Central memory CD8-positive, alpha-beta T cell (primary cell): Measurements from ENCODE around the gene IQSEC1.

Source experiments
- ATAC-seq: fragments of 150-1000 bp; cut with Tn5 transposase; replicated peaks from 2 replicates; pipeline ENCODE4 v1.10.0; 2022; ENCODE audit warnings: mild to moderate bottlenecking, moderate FRiP score, moderate number of reproducible peaks; ENCODE audit not compliant: poor library complexity, severe bottlenecking; ENCODE audit errors: extremely low read depth
- DNase-seq, 2 donors: peaks; one replicate each; pipeline ENCODE4 v3.0.0; 2021; ENCODE audit warnings: low spot score in 2 of 2
- H3K27ac Mint-ChIP-seq: one replicate; pipeline ENCODE4 v1.8.0; 2022; ENCODE audit warnings: low read depth, mild to moderate bottlenecking, moderate library complexity, mixed read lengths
- H3K27me3 Mint-ChIP-seq: one replicate; pipeline ENCODE4 v1.8.0; 2022; ENCODE audit warnings: mixed read lengths
- H3K36me3 Mint-ChIP-seq: one replicate; pipeline ENCODE4 v1.8.0; 2022; ENCODE audit warnings: mild to moderate bottlenecking, moderate library complexity, mixed read lengths; ENCODE audit not compliant: insufficient read depth
- H3K4me1 Mint-ChIP-seq: one replicate; pipeline ENCODE4 v1.8.0; 2022; ENCODE audit warnings: mixed read lengths
- H3K4me3 Mint-ChIP-seq: one replicate; pipeline ENCODE4 v1.8.0; 2022; ENCODE audit warnings: mild to moderate bottlenecking, moderate library complexity, mixed read lengths
- H3K9me3 Mint-ChIP-seq: one replicate; pipeline ENCODE4 v1.8.0; 2022; ENCODE audit warnings: mixed read lengths

The IQSEC1 gene

DNA sequence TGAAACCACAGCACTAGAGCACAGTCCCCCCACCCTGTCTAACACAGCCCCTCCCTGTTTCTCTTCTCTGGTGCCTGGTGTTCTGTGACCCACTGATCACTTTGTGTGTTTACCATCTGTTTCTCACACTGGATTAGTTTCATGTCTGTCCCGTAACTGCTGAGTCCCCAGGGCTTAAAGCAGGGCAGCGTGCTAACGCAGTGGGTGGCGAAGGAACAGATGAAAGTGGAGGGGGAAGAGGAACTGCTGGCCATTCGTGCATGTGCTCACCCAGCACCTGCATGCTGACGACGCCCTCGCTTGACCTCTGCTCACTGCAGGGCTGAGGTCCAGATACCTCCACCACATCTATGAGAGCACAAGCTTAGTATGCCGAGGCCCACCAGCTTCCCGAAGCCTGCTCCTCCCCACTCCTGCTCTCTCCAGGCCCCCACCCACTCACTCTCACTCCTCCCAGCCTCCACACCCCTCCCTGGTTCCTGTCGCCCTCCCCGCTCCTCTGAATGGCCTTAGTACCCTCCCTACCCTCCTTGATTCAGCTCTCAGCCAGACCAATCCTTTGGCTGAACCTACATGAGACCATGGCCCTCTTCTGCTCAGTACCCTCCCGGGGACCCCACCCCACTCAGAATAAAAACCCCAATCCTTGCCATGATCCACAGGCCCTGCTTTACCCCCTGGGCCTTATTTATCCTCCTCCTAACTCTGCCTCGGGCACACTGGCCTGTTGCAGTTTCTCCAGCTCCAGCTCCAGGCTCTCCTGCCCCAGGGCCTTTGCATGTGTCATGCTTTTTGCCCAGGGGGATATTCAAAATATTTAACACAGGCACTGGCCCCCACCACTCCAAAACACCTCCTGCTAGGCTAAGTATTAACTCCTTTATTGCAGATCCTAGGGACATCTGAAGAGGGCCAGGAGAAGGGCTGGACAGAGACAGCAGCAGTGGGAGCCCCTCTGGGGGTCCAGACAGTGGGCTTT, 15.1 kb upstream of the IQSEC1 start:
- H3K27ac Mint-ChIP-seq: no peak overlapping the region
- peaks cover 15% of the 10 kb centered on the region for H3K4me1 Mint-ChIP-seq
- H3K36me3 Mint-ChIP-seq: no peaks in the 10 kb centered on the region
- no peaks in the 10 kb centered on the region for H3K9me3 Mint-ChIP-seq
- H3K27me3 Mint-ChIP-seq: no peaks in the 10 kb centered on the region
- no peak for ATAC-seq
- no peak overlapping the region for H3K4me3 Mint-ChIP-seq
- DNase-seq: no peak

DNA sequence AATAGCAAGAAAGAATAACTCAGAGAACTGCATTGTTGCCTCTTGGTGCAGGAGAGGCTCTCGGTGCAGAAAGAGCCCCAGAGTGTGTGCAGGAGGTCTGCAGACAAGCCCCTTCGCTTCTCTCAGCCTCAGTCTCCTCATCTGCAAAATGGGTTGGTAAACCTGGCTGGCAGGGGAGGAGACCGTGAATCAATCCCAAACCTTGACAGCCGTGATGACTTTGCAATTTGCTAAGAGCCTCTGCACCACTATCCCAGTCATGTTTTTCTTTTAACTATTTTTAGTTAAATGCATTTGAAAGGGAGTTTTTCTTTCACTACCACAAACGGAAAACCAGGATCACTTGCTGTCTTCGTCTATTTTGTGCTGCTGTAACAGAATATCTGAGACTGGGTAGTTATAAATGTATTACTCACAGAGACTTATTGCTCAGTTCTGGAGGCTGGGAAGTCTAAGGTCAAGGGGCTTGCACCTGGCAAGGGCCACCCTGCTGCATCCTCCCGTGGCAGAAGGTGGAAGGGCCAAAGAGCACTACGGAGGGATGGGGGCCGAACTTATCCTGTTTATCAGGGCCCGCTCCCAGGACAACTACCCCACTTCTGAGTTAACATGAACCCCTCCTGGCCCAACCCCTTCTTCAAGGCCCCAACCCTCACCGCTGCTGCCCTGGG, 14.2 kb upstream of the IQSEC1 start:
- peaks cover 13% of the 10 kb centered on the region for H3K4me1 Mint-ChIP-seq
- H3K9me3 Mint-ChIP-seq: no peaks in the 10 kb centered on the region
- DNase-seq (no peak), ATAC-seq (no peak)
- H3K36me3 Mint-ChIP-seq: no peaks in the 10 kb centered on the region
- H3K4me3 Mint-ChIP-seq: no peak overlapping the region
- no peak overlapping the region for H3K27ac Mint-ChIP-seq
- no peaks in the 10 kb centered on the region for H3K27me3 Mint-ChIP-seq

DNA sequence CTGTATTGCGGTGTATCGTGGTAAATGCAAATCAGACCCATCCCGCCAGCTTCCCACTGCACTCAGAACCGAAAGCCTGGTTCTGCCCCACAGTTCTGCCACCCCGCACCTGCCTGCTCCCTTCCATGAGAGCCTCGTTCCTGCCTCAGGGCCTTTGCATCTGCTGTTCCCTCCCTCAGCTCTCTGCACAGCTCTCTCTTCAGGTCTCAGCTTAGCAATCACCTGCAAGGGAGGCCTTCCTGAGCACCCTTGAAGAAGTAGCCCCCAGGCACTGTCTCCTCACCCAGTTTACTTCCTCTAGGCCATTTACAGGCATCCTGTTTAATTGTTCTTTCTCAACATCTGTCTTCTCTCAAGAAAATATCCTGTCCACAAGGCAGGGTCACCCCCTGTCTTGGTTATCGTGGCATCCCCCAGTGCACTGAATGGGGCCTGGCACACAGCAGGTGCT, 13.3 kb upstream of the IQSEC1 start:
- H3K9me3 Mint-ChIP-seq: no peaks in the 10 kb centered on the region
- H3K4me1 Mint-ChIP-seq: peaks cover 8% of the 10 kb centered on the region
- no peak for DNase-seq
- H3K4me3 Mint-ChIP-seq: no peak overlapping the region
- no peaks in the 10 kb centered on the region for H3K27me3 Mint-ChIP-seq
- ATAC-seq: no peak
- no peak overlapping the region for H3K27ac Mint-ChIP-seq
- no peaks in the 10 kb centered on the region for H3K36me3 Mint-ChIP-seq

DNA sequence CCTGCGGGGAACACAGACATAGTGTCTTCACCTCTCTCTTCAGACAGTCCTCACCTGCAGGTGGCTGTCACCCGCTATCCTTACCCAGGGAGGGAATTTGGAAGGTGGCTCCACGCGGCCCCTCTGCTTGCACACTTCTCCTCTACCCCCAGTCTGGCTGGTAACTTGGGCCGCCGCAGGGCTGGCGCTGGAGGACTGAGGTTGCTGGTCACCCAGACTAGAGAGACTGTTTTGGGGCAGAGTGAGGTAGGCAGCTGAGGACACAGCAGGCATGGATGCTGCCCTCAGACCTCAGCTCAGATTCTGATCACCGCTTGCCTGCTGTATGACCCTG, 12.6 kb upstream of the IQSEC1 start:
- H3K27me3 Mint-ChIP-seq: no peaks in the 10 kb centered on the region
- no peaks in the 10 kb centered on the region for H3K9me3 Mint-ChIP-seq
- no peak overlapping the region for H3K27ac Mint-ChIP-seq
- no peaks in the 10 kb centered on the region for H3K36me3 Mint-ChIP-seq
- H3K4me3 Mint-ChIP-seq: no peak overlapping the region
- ATAC-seq (no peak), DNase-seq (no peak)
- H3K4me1 Mint-ChIP-seq: peaks cover 8% of the 10 kb centered on the region

DNA sequence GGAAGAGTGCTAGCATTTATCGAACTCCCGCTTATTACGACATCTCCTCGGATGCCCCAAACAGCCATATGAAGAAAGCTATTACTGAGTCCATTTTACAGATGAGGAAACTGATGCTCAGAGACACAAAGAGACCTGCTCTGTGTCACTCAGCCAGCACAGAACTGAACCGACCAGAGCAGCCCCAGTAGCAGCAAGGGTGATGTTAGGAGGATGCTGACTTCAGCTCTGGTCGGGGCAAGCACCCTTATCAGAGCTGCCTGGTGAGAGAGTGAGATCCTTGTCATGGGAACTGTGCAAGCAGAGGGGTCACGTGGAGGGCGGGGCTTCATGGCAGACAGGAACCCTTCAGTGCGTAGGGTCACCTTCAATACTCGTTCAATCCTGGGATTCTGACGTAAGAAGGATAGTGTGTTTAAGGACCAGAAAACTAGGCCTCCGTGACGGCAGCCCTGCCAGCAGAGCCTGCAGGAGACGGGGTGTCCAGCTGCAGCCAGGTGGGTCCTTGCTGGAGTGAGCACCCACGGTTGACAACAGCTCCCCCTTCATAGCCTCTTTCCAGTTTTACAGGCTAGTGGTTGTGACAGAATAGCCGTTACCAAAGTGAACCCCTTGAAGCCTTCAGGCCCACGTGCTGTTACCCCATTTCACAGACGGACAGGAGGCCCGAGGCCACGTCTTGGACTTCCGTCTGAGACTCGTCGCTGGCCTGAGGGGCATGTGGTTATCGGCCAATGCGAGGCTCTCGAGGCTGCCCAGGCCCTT, 12.0 kb upstream of the IQSEC1 start:
- no peak overlapping the region for H3K4me3 Mint-ChIP-seq
- no peaks in the 10 kb centered on the region for H3K36me3 Mint-ChIP-seq
- no peaks in the 10 kb centered on the region for H3K9me3 Mint-ChIP-seq
- ATAC-seq (no peak), DNase-seq (no peak)
- peaks cover 8% of the 10 kb centered on the region for H3K4me1 Mint-ChIP-seq
- no peaks in the 10 kb centered on the region for H3K27me3 Mint-ChIP-seq
- no peak overlapping the region for H3K27ac Mint-ChIP-seq

DNA sequence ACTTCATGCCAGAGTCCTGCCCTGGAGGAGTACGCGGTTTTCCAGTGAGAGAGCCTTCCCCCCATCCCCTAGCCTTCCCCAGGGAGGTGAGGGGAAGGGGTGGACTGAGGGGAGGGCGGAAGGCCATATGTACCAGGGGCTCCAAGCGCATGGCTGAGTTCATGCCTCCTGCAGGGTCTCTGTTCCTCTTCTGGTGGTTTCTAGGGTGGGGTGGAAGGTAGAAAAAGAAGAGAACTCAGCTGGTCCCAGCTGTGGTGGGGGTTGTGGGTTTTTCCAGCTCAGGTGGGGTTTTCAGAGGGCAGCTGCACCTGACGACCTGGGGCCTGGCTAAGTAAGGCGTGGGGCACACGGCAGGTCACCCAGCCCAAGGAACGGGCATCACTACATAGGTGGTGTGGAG, 10.7 kb upstream of the IQSEC1 start:
- Mint-ChIP-seq H3K4me3 (no peak overlapping the region), H3K36me3 (no peaks in the 10 kb centered on the region), H3K27ac (no peak overlapping the region), H3K4me1 (peaks cover 8% of the 10 kb centered on the region), H3K9me3 (no peaks in the 10 kb centered on the region), H3K27me3 (no peaks in the 10 kb centered on the region)
- DNase-seq: no peak
- no peak for ATAC-seq

DNA sequence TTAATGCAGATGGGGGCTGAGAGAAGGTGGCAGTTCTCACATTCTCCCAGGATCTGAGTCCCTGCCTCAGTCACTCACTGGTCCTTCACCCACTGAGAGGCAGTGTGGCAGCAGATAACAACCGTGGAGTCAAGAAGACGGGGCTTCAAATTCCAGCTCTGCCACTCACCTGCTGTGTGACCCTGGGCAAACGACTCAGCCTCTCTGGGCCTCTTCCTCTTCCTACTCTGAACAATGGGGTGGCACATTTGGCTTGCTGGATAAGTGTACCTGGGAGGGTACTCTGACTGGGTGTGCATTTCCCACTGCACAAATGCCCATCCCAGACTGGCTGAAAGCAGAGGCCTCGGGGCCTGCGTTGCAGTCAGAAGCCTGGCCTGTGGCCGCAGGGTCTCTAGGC, 10.0 kb upstream of the IQSEC1 start:
- no peak overlapping the region for H3K4me3 Mint-ChIP-seq
- no peaks in the 10 kb centered on the region for H3K36me3 Mint-ChIP-seq
- H3K9me3 Mint-ChIP-seq: no peaks in the 10 kb centered on the region
- no peaks in the 10 kb centered on the region for H3K27me3 Mint-ChIP-seq
- peaks cover 10% of the 10 kb centered on the region for H3K4me1 Mint-ChIP-seq
- ATAC-seq (no peak), DNase-seq (no peak)
- H3K27ac Mint-ChIP-seq: no peak overlapping the region

- DNase-seq: no peak
- no peaks in the 10 kb centered on the region for H3K9me3 Mint-ChIP-seq
- no peak overlapping the region for H3K27ac Mint-ChIP-seq
- peaks cover 16% of the 10 kb centered on the region for H3K4me1 Mint-ChIP-seq
- no peaks in the 10 kb centered on the region for H3K36me3 Mint-ChIP-seq
- no peak overlapping the region for H3K4me3 Mint-ChIP-seq
- ATAC-seq: no peak
- no peaks in the 10 kb centered on the region for H3K27me3 Mint-ChIP-seq
Measured at GRCh38 chr3:13082677-13083076, 9.4 kb upstream of the IQSEC1 start.

- Mint-ChIP-seq H3K36me3 (no peaks in the 10 kb centered on the region), H3K27ac (no peak overlapping the region), H3K27me3 (no peaks in the 10 kb centered on the region), H3K4me3 (no peak overlapping the region), H3K9me3 (no peaks in the 10 kb centered on the region), H3K4me1 (peaks cover 14% of the 10 kb centered on the region)
- no peak for ATAC-seq
- DNase-seq: no peak
Measured at GRCh38 chr3:13081603-13082360, 8.6 kb upstream of the IQSEC1 start.

DNA sequence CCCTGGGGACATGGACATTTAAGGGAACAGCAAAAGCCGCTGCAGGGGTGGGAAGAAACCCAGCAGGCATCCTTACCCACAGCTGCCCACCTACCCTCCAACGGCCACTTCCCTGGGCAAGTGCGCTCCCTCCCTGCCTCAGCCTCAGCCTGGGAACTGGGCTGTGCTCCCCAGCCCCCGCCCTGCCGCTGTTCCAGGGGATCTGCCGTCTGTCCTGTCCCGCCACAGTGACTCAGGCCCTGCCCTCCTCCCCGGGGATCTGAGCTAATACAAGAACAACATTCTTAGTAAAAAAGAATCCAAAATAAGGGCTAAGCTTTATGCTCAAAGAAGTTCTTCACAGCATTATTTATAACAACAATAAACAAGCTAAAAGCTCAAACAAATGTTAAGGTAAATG, 7.4 kb upstream of the IQSEC1 start:
- DNase-seq (no peak), ATAC-seq (no peak)
- Mint-ChIP-seq H3K27ac (no peak overlapping the region), H3K4me1 (peaks cover 9% of the 10 kb centered on the region), H3K36me3 (no peaks in the 10 kb centered on the region), H3K27me3 (no peaks in the 10 kb centered on the region), H3K4me3 (no peak overlapping the region), H3K9me3 (no peaks in the 10 kb centered on the region)

GRCh38 chr3:13080026-13080425, 6.8 kb upstream of the IQSEC1 start:
- no peak overlapping the region for H3K27ac Mint-ChIP-seq

DNA sequence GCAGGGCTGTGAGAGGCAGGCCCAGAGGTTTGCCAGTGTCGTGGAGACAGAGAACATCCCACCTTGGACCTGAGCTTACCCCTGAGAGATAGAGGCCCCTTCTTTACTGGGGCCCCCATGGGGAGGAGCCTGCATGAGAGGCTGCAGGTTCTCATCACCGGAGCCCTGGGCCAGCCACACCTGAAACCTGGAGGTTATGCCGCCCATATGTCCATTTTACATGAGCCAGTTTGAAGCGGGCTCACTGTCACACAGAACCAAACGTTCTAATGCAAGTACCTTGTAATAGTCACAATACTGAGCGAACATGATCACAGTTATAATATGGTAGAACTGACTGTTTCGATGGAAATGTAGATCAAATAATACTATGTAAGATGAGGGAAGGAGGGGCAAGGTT, 6.3 kb upstream of the IQSEC1 start:
- Mint-ChIP-seq H3K4me1 (peaks cover 9% of the 10 kb centered on the region), H3K36me3 (no peaks in the 10 kb centered on the region), H3K9me3 (no peaks in the 10 kb centered on the region), H3K4me3 (no peak overlapping the region), H3K27me3 (peaks cover 4% of the 10 kb centered on the region), H3K27ac (no peak overlapping the region)
- DNase-seq (no peak), ATAC-seq (no peak)

More at GRCh38 chr3:13080026-13080425, 6.8 kb upstream of the IQSEC1 start:
- peaks cover 9% of the 10 kb centered on the region for H3K4me1 Mint-ChIP-seq
- no peaks in the 10 kb centered on the region for H3K9me3 Mint-ChIP-seq
- no peaks in the 10 kb centered on the region for H3K27me3 Mint-ChIP-seq
- ATAC-seq: no peak
- H3K4me3 Mint-ChIP-seq: no peak overlapping the region
- DNase-seq: no peak
- H3K36me3 Mint-ChIP-seq: no peaks in the 10 kb centered on the region
